Measurements from ENCODE around the gene RPN2. TPM values are rescaled to one million over a fixed set of nuclear protein-coding genes. Genes with fewer than 3 reads are reported as not detected.

Gene RPN2
- total and polyA plus RNA-seq, 10 of the 15 experiments (the other 5 are each of a cell fraction or from before 2014, with no cell fraction given): 148 to 365 (median 228) TPM

- Histone ChIP-seq H3K4me2 (ENCODE audit: control insufficient read depth, insufficient read depth) (no peak overlapping the region), H3K9ac (ENCODE audit: control insufficient read depth, insufficient read depth, low read length) (no peak overlapping the region), H3K9me3 (replicated peaks; ENCODE audit: control insufficient read depth, insufficient read depth, low read length) (no peaks in the 10 kb centered on the region), H2AFZ (ENCODE audit: control insufficient read depth, low read depth, low read length) (no peak overlapping the region), H3K79me2 (ENCODE audit: control insufficient read depth, insufficient read depth, low read length) (no peaks in the 10 kb centered on the region), H3K27ac (ENCODE audit: control insufficient read depth, insufficient read depth) (no peak overlapping the region), H3K4me3 (no peak overlapping the region), H3K4me1 (ENCODE audit: control insufficient read depth, insufficient read depth, low read length) (no peaks in the 10 kb centered on the region), H4K20me1 (ENCODE audit: control insufficient read depth, insufficient read depth) (no peaks in the 10 kb centered on the region), H3K36me3 (ENCODE audit: control insufficient read depth in 2 of 2, insufficient read depth in 2 of 2, low read length in 1 of 2) (peaks cover 27 to 34% of the 10 kb centered on the region in 2 experiments), H3K27me3 (replicated peaks in 1 of 2; ENCODE audit: control insufficient read depth in 2 of 2, insufficient read depth in 2 of 2, low read length in 1 of 2) (no peaks in the 10 kb centered on the region)
- BruUV-seq (replicated peaks): no TSS peak
- ChIA-PET SMC1A (ENCODE audit: uncharacterized antibody, unreplicated experiment) (no interaction called here), CTCF (no interaction called here), RAD21 (ENCODE audit: unreplicated experiment) (no interaction called here), POLR2A (no interaction called here)
- no peak for ATAC-seq
- in situ Hi-C loops (cut with MboI): no loop called here
- 94% methylated on average over 4 of the region's 4 CpGs for WGBS (ENCODE audit: insufficient coverage, insufficient replicate concordance, low lambda C conversion rate, missing lambda C conversion rate)
- no peak for TF ChIP-seq NBN (IDR thresholded peaks at IDR 0.05)
- intact Hi-C loops (cut with micrococcal nuclease; ENCODE audit: unreplicated experiment): no loop called here
- DNase-seq (ENCODE audit: low read depth, low spot score): no peak
- no peak for FAIRE-seq
Measured at GRCh38 chr20:37242503-37242902, 63.4 kb downstream of the RPN2 start.

- BruUV-seq (replicated peaks): no TSS peak
- Histone ChIP-seq H3K4me3 (no peak overlapping the region), H3K9me3 (replicated peaks; ENCODE audit: control insufficient read depth, insufficient read depth, low read length) (no peaks in the 10 kb centered on the region), H2AFZ (ENCODE audit: control insufficient read depth, low read depth, low read length) (no peak overlapping the region), H3K4me1 (ENCODE audit: control insufficient read depth, insufficient read depth, low read length) (no peaks in the 10 kb centered on the region), H3K27me3 (replicated peaks in 1 of 2; ENCODE audit: control insufficient read depth in 2 of 2, insufficient read depth in 2 of 2, low read length in 1 of 2) (no peaks in the 10 kb centered on the region), H3K9ac (ENCODE audit: control insufficient read depth, insufficient read depth, low read length) (no peak overlapping the region), H3K4me2 (ENCODE audit: control insufficient read depth, insufficient read depth) (no peak overlapping the region), H3K27ac (ENCODE audit: control insufficient read depth, insufficient read depth) (no peak overlapping the region), H3K79me2 (ENCODE audit: control insufficient read depth, insufficient read depth, low read length) (no peaks in the 10 kb centered on the region), H3K36me3 (ENCODE audit: control insufficient read depth in 2 of 2, insufficient read depth in 2 of 2, low read length in 1 of 2) (peaks cover 21 to 30% of the 10 kb centered on the region in 2 experiments), H4K20me1 (ENCODE audit: control insufficient read depth, insufficient read depth) (no peaks in the 10 kb centered on the region)
- CTCF ChIA-PET: interaction anchor here (0.9 kb wide), 1 partner anchor 47 kb away, joined by 3 read pairs; no protein-coding TSS in a partner anchor
- FAIRE-seq: no peak
- SMC1A ChIA-PET (ENCODE audit: uncharacterized antibody, unreplicated experiment): no interaction called here
- intact Hi-C loops (cut with micrococcal nuclease; ENCODE audit: unreplicated experiment) (no loop called here), in situ Hi-C loops (cut with MboI) (no loop called here)
- POLR2A ChIA-PET: no interaction called here
- TF ChIP-seq SMAD1 (IDR thresholded peaks at IDR 0.05; ENCODE audit: low read depth, partially characterized antibody): no peak
- TF ChIP-seq MXI1 (IDR thresholded peaks at IDR 0.05; ENCODE audit: low read depth, low read length): no peak
- TF ChIP-seq NFXL1 (IDR thresholded peaks at IDR 0.05; ENCODE audit: borderline replicate concordance): no peak
- 0 out of 2 replicates have a peak, but pooled peaks have one; percentile 21 for TF ChIP-seq POLR2A (IDR thresholded peaks at IDR 0.05; ENCODE audit: low read depth, low read length)
- TF ChIP-seq ZBED1 (IDR thresholded peaks at IDR 0.05; ENCODE audit: borderline replicate concordance): no peak
- no peak for TF ChIP-seq RAD21 (IDR thresholded peaks at IDR 0.05; ENCODE audit: insufficient read depth, low read depth, low read length)
- no peak for TF ChIP-seq SUPT20H (IDR thresholded peaks at IDR 0.05; ENCODE audit: borderline replicate concordance, control insufficient read depth, low read depth, low read length)
- TF ChIP-seq BRCA1 (IDR thresholded peaks at IDR 0.05; ENCODE audit: low read depth, low read length): no peak
- WGBS (ENCODE audit: insufficient coverage, insufficient replicate concordance, low lambda C conversion rate, missing lambda C conversion rate): 93% methylated on average over 16 of the region's 16 CpGs
- RAD21 ChIA-PET (ENCODE audit: unreplicated experiment): no interaction called here
- no peak for DNase-seq (ENCODE audit: low read depth, low spot score)
- ATAC-seq: no peak
Measured at GRCh38 chr20:37243076-37243936, 64.2 kb downstream of the RPN2 start.
